ENCODE data around the gene HPCAL4.
A peak's percentile ranks its signal among the peaks of the same experiment; 100 is the strongest.

Gene HPCAL4

DNA sequence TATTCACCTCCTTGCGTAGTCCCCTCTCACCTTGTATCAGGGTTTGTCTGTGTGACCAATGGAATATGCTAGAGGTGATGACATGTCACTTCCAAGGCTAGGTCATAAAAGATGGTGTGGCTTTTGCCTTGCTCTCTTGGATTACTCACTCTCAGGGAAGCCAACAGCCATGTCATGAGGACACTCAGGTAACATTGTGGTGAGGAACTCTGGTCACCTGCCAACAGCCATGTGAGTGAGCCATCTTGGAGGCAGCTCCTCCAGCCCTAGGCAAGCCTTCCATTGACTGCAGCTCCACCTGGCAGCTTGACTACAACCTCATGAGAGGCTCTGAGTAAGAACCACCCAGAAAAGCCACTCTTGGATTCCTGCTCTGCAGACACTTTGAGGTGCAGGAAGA lies 40.8 kb downstream of the HPCAL4 start:
- DNase-seq: no peak

DNA sequence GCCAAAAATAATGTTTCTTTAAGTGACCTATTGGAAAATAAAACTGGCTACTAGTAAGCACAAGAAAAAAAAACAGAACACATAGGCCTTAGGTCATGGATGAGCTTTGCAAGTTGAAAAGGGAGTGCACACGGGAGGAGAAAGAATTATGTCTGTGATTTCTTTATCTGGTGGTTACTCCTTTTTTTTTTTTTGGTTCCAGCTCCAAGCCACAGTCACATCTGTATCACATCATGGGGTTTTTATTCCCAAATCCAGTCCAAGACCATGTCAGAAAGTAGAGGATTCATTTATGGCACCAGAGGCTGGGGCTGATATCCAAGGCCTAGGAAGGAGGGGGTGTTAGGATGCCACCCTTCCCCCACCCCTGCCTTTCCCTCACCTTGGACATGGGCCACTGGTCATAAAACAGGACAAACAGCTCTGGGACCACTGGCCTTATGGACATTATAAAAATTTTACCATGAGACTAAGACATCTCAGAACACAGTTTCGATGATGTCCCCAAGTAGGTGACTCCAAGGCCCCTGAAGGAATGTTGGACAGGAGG lies 41.5 kb downstream of the HPCAL4 start:
- DNase-seq: no peak

DNA sequence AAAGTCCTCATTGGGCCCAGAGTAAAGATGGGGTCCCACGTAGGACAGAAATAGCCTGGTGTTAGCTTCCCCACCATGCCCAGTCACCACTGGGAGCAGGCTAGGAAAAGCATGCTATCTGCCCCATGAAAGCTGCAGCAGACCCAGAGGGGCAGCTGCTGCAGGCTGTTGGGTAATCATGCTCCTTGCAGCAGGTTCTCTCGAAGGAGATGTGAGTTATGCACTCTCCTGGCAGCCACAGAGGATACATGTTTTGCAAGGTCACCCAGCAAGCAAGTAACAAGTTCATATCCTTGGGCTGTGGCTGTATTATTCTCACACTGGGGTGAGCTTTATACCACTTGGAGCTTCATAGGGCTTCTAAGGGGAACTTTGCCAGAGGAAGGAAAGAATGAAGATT lies 42.7 kb downstream of the HPCAL4 start:
- no peak for DNase-seq

DNA sequence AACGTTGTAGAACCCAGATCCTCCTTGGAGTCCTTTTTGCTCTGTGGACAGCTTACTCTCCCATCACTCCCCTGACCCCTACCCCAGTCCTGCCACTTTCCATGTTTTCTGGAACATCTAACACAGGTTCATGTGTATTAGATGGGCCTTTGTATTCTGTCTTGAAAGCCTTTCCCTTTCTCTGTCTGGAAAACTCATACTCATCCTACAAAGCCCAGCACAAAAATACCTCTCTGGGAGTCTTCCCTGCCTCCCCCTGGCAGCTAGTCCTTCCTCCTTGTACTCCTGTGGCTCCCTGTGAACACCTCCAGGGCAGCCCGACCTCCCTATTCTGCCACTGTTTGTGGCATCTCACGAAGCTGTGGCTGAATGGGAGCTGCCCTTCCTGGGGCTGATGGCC lies 44.0 kb downstream of the HPCAL4 start:
- DNase-seq: no peak

DNA sequence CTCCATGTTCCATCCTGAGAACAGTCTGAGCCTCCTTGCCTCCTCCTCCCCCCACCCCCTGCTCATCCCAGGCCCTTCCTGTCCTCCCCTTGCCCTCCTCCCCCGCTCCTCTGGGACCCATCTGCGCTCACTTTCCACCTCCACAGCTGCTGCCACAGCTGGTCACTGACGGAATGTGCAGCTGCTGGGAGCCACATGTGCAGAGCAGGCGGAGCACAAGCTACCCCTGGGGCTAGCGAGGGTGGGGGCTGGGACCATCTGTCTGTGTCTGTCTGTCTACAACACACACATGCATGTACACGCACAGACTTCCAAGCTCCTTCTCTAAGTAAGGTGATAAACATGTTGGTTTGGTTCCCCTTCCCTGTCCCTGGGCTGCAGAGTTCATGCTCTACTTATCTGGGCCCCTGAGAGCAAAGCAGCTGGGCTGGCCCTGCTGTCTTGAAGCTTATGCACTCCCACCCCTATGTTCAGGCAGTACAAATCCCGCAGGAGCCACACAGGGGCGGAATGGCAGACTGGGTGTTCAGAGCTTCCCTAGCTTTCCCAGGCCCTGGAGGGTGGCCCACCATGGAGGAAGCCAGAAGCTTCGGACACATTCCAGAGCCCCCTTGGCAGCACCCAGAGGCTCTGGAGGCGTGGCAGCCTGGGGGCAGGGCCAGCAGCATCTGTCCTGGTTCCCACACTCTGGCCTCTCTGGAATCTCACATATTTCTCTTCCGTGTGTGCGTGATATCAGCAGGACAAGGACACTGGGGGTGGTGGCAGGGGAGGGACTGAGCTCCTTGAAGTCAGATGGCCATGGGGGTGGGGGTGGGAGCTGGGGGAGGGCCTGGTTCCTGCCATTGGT lies 44.8 kb downstream of the HPCAL4 start:
- no peak for DNase-seq

DNA sequence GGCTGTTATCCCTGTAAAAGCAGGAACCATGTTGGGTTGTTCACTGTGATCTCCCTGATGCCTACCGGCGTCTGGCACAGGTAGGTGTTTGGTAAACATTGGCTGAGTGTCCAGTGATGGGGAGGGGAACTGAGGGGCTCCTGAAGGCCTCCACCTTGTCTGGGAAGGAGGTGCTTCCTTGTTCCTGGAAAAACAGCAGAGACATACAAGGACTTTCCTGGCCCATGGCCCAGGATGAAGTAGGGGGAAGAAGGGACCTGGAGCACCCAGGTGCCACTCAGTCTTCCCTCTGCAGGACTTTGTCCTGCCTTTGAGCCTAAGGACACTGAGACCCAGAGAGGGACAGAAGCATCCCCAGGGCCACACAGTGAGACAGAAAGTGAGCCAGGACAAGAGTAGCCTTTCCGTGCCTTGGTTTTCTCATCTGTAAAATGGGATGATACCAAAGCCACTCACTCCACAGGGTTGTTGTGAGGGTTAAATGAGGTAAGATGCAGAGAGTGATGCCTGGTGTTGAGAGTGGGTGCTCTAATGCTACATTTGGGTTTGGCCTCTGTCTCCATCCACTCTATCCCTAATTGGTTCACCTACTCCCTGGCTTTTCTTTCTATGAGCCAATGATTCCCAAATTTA lies 45.7 kb downstream of the HPCAL4 start:
- no peak for DNase-seq

DNA sequence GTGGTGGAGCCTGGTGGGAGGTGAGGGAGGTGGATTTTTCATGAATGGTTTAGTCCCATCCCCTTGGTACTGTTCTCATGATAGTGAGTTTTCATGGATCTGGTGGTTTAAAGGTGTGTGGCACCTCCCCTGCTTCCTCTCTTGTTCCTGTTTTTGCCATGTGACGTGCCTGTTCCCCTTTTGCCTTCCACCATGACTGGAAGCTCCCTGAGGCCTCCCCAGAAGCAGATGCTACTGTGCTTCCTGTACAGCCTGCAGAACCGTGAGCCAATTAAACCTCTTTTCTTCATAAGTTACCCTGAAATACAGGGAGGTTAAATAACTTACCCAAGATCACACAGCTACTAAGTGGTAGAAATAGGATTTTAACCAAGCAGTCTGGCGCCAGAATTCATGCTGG lies 47.5 kb downstream of the HPCAL4 start:
- no peak for DNase-seq

DNA sequence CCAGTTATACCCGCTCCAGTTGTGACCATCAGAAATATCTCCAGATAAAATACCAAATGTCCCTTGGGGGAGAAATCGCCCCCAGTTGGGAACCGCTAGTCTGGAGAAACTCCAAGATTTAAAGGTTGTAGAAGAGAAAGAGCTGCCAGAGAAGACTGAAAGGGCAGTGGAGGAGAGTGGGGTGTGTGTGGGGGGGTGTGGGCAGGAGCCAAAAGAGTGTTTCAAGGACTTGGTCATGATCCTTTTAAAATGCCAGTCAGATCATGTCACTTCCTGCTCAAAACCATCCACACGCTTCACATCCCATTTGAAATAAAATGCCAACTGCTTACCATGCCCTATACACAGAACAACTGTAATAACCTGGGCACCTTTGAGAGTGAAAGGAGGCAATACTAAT lies 48.4 kb downstream of the HPCAL4 start:
- no peak for DNase-seq

DNA sequence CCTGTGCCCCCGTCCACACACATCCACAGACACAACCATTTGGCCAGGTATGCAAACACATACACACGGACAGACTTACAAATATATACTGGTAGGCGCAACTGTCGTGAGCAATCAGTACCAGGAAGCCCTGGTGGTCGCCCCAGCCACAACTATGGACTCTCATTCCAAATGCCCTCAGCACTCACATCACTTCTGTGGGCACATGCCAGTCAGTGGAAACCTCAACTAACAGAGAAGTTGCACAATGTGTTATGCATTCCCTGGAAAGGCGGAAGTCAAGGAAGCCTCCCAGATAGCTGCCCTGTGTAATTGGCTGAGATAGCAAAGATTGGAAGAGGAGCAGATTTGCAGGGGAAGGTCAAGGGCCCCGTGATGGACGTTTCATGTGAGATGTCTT lies 50.4 kb downstream of the HPCAL4 start:
- DNase-seq: no peak

DNA sequence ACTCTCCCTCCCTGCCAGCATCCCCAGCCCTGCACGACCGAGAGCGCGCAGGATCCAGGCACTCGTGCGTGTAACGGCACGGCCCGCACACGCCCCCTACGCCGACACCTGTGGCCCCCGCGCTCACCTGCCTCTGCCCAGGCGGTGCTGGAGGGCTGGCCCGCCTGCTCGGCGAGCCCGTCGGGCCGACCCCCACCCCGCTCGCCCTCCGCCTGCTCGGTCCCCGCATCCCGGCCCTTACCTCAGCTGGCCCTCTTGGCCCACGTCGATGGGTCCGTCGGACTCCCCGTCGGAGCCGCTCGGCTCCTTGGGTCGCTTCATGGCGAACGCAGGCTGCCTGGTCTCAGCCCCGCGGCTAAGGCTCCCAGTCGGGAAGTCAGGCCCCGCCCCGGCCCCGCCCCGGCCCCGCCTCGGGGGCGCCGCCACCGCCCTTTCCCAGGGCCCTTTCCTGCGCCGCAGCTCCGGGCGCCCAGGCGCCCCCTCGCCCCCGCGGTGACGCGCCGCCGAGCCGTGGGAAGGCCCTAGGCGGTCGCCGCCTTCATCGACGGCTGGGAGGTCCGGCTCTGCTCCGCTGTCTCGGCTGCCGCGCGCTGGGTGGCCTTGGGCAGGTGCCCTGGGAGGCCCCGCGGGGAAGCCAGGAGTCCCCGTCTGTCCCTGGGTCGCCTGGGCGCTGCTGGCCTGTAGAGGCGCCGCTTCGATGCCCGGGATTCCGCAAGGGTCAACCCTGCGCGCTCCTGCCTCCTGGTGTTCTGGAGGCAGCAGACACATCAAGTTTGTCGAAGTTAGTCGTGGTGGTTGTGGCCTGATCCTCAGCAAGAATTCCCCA lies 51.7 kb downstream of the HPCAL4 start, which contains the start of gene HEYL:
Gene HEYL, minus strand, starts transcription at position 339 of the 826 bp plus-strand sequence. Its CDS starts 18 bp downstream, at position 321.
- peak in 15 of 56 donors; percentile 3 to 63 (median 26) for DNase-seq

DNA sequence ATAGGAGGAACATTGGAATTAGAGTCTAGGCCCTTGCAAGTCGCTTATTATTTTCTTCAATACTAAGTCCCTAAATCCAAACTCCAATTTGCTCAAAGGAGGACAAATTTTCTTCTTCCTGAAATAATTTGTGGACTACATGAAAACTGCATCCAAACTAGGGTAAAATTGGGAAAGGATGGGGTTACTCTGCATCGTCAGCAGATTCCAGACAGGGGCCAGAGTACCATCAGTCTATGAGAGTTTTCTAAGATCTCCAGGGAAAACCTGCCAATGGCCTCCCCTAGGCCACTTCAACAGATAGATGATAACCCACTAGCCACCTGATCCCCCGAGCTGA lies 52.3 kb downstream of the HPCAL4 start:
- no peak for DNase-seq

DNA sequence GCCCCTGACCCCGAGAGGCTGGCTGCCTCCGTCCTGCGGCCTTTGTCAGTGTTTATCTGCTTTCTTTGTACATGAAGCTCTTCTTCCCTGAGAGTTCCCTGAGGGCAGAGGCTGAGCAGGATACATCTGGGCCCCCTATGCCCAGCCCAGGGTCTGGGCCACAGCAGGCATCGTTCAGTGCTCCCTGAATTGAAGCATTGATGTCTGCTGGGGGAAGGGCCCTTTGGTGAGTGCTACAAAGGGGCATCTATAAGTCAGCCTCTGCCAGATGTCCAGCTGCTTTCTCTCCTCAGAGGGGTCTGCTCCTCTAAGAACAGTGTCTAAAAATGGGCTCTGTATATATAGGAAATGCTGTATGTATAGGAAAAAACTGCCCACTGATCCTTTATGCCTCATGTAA lies 53.9 kb downstream of the HPCAL4 start:
- DNase-seq: no peak

DNA sequence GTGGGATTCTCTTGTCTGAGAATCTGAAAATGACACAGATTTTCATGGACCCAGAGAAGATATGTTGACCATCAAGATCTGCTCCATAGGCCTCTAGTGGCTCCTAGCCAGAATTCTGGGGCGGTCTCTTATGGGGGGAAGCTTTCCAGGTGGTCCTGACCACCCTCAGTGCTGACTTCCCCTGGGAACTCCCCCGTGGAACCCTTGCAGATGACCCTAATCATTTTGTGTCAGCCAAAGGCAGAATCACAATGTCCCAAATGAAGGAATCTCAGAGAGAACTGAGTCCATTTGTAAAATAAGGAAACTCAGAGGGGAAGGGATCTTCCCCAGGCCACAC lies 55.4 kb downstream of the HPCAL4 start:
- DNase-seq: no peak

DNA sequence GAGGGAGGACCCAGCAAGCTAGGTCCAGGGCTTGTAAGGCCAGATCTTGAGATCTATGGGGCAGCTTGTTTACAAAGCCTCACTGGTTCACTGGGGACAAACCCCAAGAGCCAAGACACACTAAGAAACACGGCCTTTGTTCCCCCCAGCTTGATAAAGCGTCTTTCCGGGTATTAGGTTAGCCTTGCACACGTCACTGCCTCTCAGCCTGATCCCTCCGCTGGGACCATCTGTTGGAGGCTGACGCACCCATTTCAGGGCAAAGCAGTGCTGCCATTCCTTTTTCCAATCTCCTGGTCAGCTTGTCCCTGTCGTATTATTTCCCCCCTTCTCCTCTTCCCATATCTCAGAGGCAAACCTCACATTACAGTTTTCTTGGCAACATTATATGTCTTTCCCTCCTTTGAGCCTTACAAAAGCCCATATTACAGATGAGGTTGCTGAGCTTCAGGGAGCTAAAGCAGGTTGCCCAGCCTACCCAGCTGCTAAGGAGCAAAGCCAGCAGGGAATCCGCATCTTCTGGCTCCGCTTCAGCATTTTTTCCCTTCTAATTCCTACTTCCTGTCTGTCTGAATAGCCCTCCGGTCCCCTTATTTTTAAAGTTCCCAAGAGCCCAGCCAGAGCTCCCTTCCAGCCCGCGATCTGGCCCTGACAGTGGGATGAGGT lies 55.9 kb downstream of the HPCAL4 start:
- DNase-seq: no peak

DNA sequence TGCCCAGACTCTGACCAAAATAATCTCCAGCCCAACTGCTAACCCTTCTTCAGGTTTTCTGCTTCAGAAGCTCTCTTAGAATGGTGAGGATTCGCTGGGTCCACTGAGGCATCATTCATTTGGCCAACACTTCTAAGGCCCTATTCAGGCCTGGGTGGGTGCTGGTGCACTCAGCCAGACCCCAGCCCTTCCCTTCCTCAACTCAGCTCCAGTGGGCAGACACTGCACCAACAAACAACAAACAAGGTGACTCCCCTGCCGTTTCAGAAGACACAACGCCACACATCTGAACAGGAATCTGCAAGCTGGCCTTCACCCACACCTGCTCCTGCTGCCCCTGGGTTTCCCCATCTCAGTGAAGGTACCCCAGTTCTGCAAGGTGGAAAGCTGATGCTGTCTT lies 57.8 kb downstream of the HPCAL4 start:
- DNase-seq: no peak

DNA sequence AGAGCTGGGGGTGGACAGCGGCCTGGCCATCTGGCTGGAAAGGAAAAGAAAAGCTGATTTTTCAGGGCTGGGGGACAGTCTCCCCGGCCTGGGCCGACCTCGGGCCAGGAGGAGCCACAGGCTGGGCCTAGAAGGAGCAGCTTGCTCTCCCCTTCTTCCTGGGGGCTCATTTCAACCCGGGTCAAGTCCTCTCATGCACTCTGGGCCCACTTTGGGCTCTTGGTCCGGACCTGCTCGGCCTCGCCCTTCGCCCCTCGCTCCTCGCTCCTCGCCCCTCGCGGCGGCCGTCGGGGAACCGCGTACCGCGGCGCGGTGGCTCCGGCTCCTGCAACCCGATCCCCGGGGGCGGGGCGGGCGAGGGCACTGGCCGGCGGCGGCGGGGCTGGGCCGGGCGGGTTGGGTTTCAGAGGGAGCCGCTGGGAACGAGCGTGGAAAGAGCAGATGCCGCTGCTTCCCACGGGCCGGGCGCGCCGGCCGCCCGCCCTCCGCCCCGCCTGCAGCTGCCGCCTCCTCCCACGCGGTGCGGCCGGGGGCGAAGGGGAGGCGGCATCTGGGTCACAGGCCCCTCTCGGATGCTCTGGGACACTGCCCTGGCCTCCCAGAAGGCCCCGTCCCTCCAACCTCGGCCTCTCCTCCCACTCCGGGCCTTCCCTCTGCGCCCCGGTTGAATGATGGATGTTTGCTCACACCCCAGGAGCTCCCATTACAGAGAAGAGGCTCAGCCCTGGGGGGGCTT lies 58.4 kb downstream of the HPCAL4 start:
- DNase-seq: peak in 21 of 56 donors; percentile 6 to 61 (median 29)

DNA sequence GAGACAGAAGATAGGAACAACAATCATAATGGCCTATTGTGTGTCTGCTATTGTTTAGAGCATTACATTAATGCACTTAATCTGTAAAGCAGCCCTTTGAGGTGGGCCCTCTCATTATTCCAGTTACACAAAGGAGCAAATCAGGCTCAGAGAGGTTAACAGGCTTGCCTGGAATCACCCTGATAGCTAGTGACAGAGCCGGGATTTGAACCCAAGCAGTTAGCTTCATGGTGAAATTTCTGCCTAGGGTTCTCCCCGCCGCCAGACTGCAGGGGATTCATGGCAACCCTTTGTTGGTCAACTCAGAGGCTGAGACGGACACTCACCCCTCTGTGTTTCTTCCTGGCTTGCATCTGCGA lies 58.9 kb downstream of the HPCAL4 start:
- no peak for DNase-seq

DNA sequence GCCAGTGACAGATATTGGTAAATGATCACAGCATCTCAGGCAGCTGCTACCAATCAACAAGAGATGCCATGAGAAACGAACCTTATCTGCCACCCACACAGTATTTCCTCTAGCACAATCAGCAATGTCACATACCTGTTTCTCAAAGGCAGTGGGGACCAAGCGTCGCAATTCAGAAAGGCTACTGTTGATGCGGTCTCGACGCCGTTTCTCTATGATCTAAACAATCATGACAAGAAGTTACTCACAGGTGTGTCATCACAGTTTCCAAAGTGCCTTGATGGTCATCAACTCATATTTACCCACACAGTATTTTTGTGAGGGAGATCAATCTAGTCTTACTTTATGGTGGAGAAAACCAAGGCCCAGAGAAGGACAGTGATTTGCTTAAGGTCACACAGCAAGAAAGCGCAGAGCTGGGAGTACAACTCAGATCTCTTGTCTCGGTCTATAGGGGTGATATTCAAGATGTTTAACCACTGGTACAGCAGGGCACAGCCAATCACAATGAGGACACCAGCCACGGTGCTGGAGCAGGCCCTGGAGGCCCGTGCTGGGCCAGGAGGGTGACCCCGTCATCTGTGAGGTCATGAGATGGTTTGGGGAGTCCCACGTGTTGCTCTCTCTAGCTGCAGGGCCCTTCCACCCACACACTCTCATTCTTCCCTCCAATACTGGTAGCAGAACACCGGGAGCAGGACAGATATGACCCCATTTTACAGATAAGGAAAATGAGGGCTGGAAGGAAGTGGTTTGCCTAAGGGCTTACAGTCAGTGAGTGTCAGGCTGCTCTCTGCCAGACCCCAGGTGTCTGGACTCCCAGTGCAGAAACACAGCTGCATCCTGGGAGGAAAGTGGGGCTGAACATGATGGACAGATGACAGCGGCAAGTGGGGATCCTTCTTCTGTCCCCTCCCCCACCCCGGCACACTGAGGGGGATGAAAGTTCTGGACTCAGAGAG lies 59.6 kb downstream of the HPCAL4 start:
- no peak for DNase-seq

DNA sequence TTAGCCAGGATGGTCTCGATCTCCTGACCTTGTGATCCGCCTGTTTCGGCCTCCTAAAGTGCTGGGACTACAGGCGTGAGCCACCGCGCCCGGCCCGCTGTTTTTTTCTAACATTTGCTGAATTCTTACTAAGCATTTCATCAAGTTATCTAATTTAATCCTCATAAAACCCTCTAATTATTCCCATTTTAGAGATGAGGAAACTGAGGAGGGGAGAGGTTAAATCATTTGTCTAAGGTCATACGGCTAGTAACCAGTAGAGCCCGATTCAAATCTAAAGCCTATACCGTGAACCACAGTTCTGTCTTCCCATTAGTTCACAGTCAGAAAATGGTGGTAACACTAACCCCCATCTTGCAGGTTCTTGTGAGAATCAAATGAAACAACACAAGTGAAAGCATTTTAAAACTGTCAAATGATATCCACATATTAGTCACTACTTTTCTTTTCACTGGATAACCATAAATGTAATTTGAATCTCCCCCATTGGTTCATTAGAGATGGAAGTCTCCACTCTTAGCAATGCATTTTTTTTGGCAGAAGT lies 62.4 kb downstream of the HPCAL4 start:
- DNase-seq: no peak

All from nucleus accumbens (tissue), 56 donors.